GM12878 (cell line): ENCODE results near the gene FAM171A1. TPM values are rescaled to one million over a fixed set of nuclear protein-coding genes. Genes with fewer than 3 reads are reported as not detected.

Source experiments
- ATAC-seq: fragments of 200-7000 bp; cut with Tn5 transposase; 3 replicates; pipeline ENCODE4 v1.9.1; 2020; ENCODE audit warnings: mild to moderate bottlenecking, moderate library complexity
- BruUV-seq: library from RNA; stranded (reverse); fragments of 400-500 nt; replicated peaks from 2 replicates; lab custom pipeline; 2021; lab: Mats Ljungman, UMichigan
- CTCF ChIA-PET: fragments of 300-600 bp; sonication (Branson Sonifier 250); formaldehyde crosslinking; extraction: SDS; loops from one replicate; lab custom pipeline; 2021; ENCODE audit warnings: inconsistent platforms; lab: Yijun Ruan, JAX
- POLR2A ChIA-PET: fragments of 350-600 bp; formaldehyde crosslinking; extraction: SDS; loops from one replicate; lab custom pipeline; 2021; ENCODE audit warnings: inconsistent platforms; lab: Charles Lee
- RAD21 ChIA-PET: fragments of 300-600 bp; sonication (Branson Sonifier 250); formaldehyde crosslinking; loops from one replicate; lab custom pipeline; 2023; ENCODE audit warnings: antibody characterized with exemption; ENCODE audit not compliant: unreplicated experiment; lab: Charles Lee
- SMC1A ChIA-PET: fragments of 300-600 bp; sonication (Branson Sonifier 250); formaldehyde crosslinking; loops from one replicate; lab custom pipeline; 2023; ENCODE audit not compliant: unreplicated experiment, uncharacterized antibody; lab: Charles Lee
- DNase-seq: peaks from one replicate; pipeline ENCODE4 v3.0.0-alpha.2; 2011; ENCODE audit warnings: low read depth, low spot score
- FAIRE-seq: peaks from 3 replicates; lab custom pipeline; 2011; peaks lifted over from hg19 to GRCh38; lab: Jason Lieb, UNC
- H2AFZ ChIP-seq: 2 replicates; pipeline ENCODE4 v1.6.0; 2011; ENCODE audit warnings: low read depth, low read length, control low read depth; ENCODE audit not compliant: control insufficient read depth
- H3K27ac ChIP-seq: 2 replicates; pipeline ENCODE4 v1.5.1; 2011; ENCODE audit warnings: control low read depth; ENCODE audit not compliant: control insufficient read depth, insufficient read depth
- H3K27me3 ChIP-seq, 2 experiments: replicated peaks in 1 of 2; 2 replicates each; pipeline versions ENCODE4 v1.6.0 to v1.6.1; 2011; ENCODE audit warnings: low read length in 1 of 2; ENCODE audit not compliant: control insufficient read depth in 2 of 2, insufficient read depth in 2 of 2
- H3K36me3 ChIP-seq, 2 experiments: 2 replicates each; pipeline ENCODE4 v1.5.1; 2011; ENCODE audit warnings: low read length in 1 of 2; ENCODE audit not compliant: control insufficient read depth in 2 of 2, insufficient read depth in 2 of 2
- H3K4me1 ChIP-seq: 2 replicates; pipeline ENCODE4 v1.6.1; 2011; ENCODE audit warnings: mild to moderate bottlenecking, low read length, moderate library complexity, mixed read lengths; ENCODE audit not compliant: control insufficient read depth, insufficient read depth
- H3K4me2 ChIP-seq: 2 replicates; pipeline ENCODE4 v1.6.0; 2011; ENCODE audit warnings: control low read depth; ENCODE audit not compliant: control insufficient read depth, insufficient read depth
- H3K4me3 ChIP-seq: fragments of 200-600 bp; sonication (generic); 2 replicates; pipeline ENCODE4 v1.5.1; 2016
- H3K79me2 ChIP-seq: 2 replicates; pipeline ENCODE4 v1.6.0; 2011; ENCODE audit warnings: low read length; ENCODE audit not compliant: control insufficient read depth, insufficient read depth
- H3K9ac ChIP-seq: 2 replicates; pipeline ENCODE4 v1.8.0; 2011; ENCODE audit warnings: low read length, control low read depth, mixed read lengths; ENCODE audit not compliant: control insufficient read depth, insufficient read depth
- H3K9me3 ChIP-seq: replicated peaks from 3 replicates; pipeline ENCODE4 v1.5.1; 2011; ENCODE audit warnings: mild to moderate bottlenecking, low read length; ENCODE audit not compliant: control insufficient read depth, insufficient read depth
- H4K20me1 ChIP-seq: 2 replicates; pipeline ENCODE4 v1.6.0; 2011; ENCODE audit not compliant: control insufficient read depth, insufficient read depth
- GABPA ChIP-seq: IDR thresholded peaks from 2 replicates; pipeline ENCODE4 v1.6.1; 2014; ENCODE audit warnings: antibody characterized with exemption, low read depth, mild to moderate bottlenecking, inconsistent platforms
- HCFC1 ChIP-seq: fragments of 150-350 bp; IDR thresholded peaks from 2 replicates; pipeline ENCODE4 v1.6.1; 2014; ENCODE audit warnings: low read length
- HSF1 ChIP-seq: fragments of 150-350 bp; IDR thresholded peaks from 2 replicates; pipeline ENCODE4 v1.6.1; 2014; ENCODE audit warnings: mild to moderate bottlenecking, low read depth, low read length
- NFYA ChIP-seq: IDR thresholded peaks from 2 replicates; pipeline ENCODE4 v1.6.1; 2011; ENCODE audit warnings: low read depth, mild to moderate bottlenecking, low read length, improper control_type of control experiment, borderline replicate concordance
- RBBP5 ChIP-seq: fragments of 200-600 bp; sonication (generic); conservative IDR thresholded peaks from 2 replicates; pipeline ENCODE4 v1.6.1; 2016
- SREBF1 ChIP-seq: IDR thresholded peaks from 2 replicates; pipeline ENCODE4 v1.6.1; 2012; ENCODE audit warnings: mild to moderate bottlenecking, low read length
- TBL1XR1 ChIP-seq: IDR thresholded peaks from 2 replicates; pipeline ENCODE4 v1.6.1; 2012; ENCODE audit warnings: low read depth, low read length, improper control_type of control experiment
- ZNF24 ChIP-seq: fragments of 450-650 bp; IDR thresholded peaks from 2 replicates; pipeline ENCODE4 v1.6.1; 2017; ENCODE audit warnings: antibody characterized with exemption, mild to moderate bottlenecking
- WGBS: methylation state at CpG from one replicate; pipeline ENCODE4 v1.1.6; 2016; ENCODE audit warnings: low lambda C conversion rate; ENCODE audit not compliant: insufficient replicate concordance, insufficient coverage; ENCODE audit errors: missing lambda C conversion rate; 5-methylcytosine and 5-hydroxymethylcytosine counted together
- in situ Hi-C: fragments of 300-500 bp; cut with MboI; formaldehyde crosslinking; loops from 9 replicates; pipeline ENCODE4 v1.14.3; 2018; ENCODE audit warnings: mixed read lengths
- intact Hi-C: fragments of 100-400 bp; cut with micrococcal nuclease; formaldehyde crosslinking; loops from one replicate; pipeline ENCODE4 v1.14.2; 2022; ENCODE audit not compliant: unreplicated experiment
- polyA plus RNA-seq, 11 experiments: library from polyadenylated mRNA; depleted of rRNA in 4 of 11; unstranded in 6 of 11; stranded (reverse) in 5 of 11; fragments of >200 nt; fragmentation: Nextera tagmentation in 4 of 11; fragmentation: Illumina TruSeq in 1 of 11; extraction: Ambion mirVana in 4 of 11; extraction: Trizol in 1 of 11; gene quantifications; 1 replicate in 1 of 11; 2 replicates in 10 of 11; pipeline versions ENCODE4 v1.2.1 to v1.2.3, GENCODE V29; 2011 to 2016; ENCODE audit warnings: inconsistent platforms in 2 of 11, missing spikeins in 2 of 11, low read depth in 1 of 11
- total RNA-seq, 4 experiments: library from RNA; depleted of rRNA in 3 of 4; stranded (reverse); fragments of >200 nt in 3 of 4; fragmentation: Illumina TruSeq in 1 of 4; extraction: Trizol in 1 of 4; gene quantifications; 2 replicates each; pipeline versions ENCODE4 v1.2.1 to v1.2.3, GENCODE V29; 2013 to 2021

Gene FAM171A1
- total and polyA plus RNA-seq, 10 of the 15 experiments (the other 5 are each of a cell fraction or from before 2014, with no cell fraction given): 0.05 to 0.28 (median 0.10) TPM; not detected in 1

DNA sequence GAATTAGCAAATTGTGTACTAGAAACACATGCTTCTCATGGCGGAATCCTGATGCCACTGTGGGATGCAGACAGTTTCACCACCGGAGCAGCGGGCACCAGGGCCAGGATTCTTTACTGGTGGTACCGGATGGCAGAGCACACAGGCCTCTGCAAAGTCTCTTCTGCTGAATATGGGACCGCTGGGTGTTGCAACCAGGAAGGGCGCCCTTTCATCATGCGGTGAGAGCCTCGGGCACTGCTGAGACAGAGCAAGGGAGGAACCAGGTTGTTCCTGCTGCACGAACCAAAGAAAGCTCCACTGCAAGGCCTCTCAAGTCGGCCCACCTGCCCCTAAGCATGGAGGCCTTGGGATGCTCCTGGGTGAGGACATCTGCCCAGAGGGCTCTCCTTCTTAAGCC, 145.6 kb downstream of the FAM171A1 start:
- POLR2A ChIA-PET: no interaction called here
- H3K4me2 ChIP-seq: no peak overlapping the region
- no peak overlapping the region for H3K27ac ChIP-seq
- DNase-seq (no peak), FAIRE-seq (no peak), ATAC-seq (no peak)
- 33% methylated on average over 10 of the region's 10 CpGs for WGBS
- no peaks in the 10 kb centered on the region for H3K36me3 ChIP-seq
- no peak overlapping the region for H2AFZ ChIP-seq
- H3K9ac ChIP-seq: no peak overlapping the region
- H3K79me2 ChIP-seq: no peaks in the 10 kb centered on the region
- RAD21 ChIA-PET: no interaction called here
- no peak for TF ChIP-seq TBL1XR1
- no peak for TF ChIP-seq SREBF1
- TF ChIP-seq NFYA: no peak
- no peak for TF ChIP-seq RBBP5
- no peak for TF ChIP-seq ZNF24
- TF ChIP-seq HCFC1: no peak
- TF ChIP-seq GABPA: no peak
- BruUV-seq: no TSS peak
- no peak overlapping the region for H3K4me3 ChIP-seq
- H4K20me1 ChIP-seq: no peaks in the 10 kb centered on the region
- SMC1A ChIA-PET: no interaction called here
- H3K27me3 ChIP-seq: no peaks in the 10 kb centered on the region
- no peaks in the 10 kb centered on the region; the same call in 2 of the 3 replicates for H3K9me3 ChIP-seq
- in situ Hi-C loops (no loop called here), intact Hi-C loops (no loop called here)
- H3K4me1 ChIP-seq: no peaks in the 10 kb centered on the region
- CTCF ChIA-PET: no interaction called here

GRCh38 chr10:15224948-15225347, 146.1 kb downstream of the FAM171A1 start:
- no TSS peak for BruUV-seq
- CTCF ChIA-PET: no interaction called here
- FAIRE-seq: no peak

More at GRCh38 chr10:15224948-15225347, 146.1 kb downstream of the FAM171A1 start:
- Histone ChIP-seq H2AFZ (no peak overlapping the region), H3K27me3 (no peaks in the 10 kb centered on the region), H3K27ac (no peak overlapping the region), H4K20me1 (no peaks in the 10 kb centered on the region), H3K36me3 (no peaks in the 10 kb centered on the region), H3K4me3 (no peak overlapping the region), H3K79me2 (no peaks in the 10 kb centered on the region), H3K9ac (no peak overlapping the region), H3K9me3 (no peaks in the 10 kb centered on the region; the same call in 2 of the 3 replicates), H3K4me2 (no peak overlapping the region), H3K4me1 (no peaks in the 10 kb centered on the region)
- ChIA-PET RAD21 (no interaction called here), SMC1A (no interaction called here), POLR2A (no interaction called here)
- intact Hi-C loops: no loop called here
- no peak for DNase-seq
- ATAC-seq: no peak
- 35% methylated on average over 5 of the region's 5 CpGs for WGBS
- no peak for TF ChIP-seq HSF1
- in situ Hi-C loops: no loop called here
